Measurements from ENCODE around the gene TECPR2.

TECPR2 gene

GRCh38 chr14:102497998-102498677, 135.4 kb downstream of the TECPR2 start:
- peak; percentile 78 for DNase-seq

- DNase-seq: no peak
Measured at GRCh38 chr14:102498678-102499265, 136.0 kb downstream of the TECPR2 start.

DNA sequence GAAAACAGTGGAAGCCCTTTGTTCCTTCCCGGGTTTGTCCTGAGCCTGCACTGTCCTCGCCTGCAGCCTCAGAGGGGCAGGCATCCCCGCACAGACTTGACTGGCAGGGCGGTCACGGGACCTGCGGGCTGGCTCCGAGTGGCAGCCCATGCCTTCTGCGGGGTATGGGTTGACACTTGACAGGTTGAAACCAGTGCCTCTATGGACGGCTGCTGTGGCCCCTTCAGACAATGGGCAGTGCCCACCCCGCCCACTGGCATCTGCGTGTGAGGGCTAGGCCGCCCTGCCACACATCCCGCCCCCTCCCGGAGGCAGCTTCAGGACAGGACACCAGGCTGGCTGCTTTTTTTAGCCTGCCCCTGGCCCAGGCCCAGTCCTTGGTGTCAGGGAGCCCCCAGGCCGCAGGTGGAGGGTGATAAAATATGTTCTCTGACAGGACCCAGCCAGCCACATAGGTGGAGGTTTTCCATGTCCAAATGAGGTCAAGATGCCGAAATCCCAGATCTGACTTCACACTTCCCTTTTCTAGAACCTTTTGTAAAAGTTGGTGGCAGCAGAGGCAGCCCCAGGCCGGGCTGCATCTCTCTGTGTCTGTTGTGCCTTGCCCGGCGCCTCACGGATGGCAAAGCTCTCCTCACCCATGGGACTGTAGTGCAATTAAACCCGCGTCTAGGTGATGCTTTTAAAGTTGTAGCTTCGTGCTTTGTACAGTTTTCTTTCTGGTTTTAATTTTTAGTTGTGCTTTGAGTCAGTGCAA, 136.8 kb downstream of the TECPR2 start:
- DNase-seq: no peak

DNA sequence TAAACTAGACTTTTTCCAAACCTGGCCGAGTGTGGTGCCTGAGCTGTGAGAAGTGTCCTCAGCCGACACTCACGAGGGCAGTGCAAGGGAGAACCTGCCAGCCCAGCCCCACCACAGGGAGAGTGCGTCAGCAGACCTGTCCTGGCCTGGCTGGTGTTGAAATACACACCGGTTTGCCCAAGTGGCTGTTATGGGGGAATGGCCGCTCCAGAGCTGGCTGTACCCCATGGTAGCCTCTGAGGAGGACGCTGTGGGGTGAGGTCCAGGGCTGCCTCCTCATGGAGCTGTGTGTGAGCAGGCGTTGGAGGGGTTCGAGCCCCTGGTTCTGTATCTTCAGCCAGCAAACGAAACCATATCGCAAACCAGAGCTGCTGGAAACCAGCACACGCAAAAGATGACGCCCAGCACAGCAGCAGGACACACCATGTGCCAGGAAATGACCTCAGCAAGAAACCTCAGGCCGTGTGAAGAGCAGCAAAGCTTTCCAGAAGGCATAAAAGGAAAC, 137.5 kb downstream of the TECPR2 start:
- no peak for DNase-seq

GRCh38 chr14:102500713-102501112, 138.0 kb downstream of the TECPR2 start:
- no peak for DNase-seq

DNA sequence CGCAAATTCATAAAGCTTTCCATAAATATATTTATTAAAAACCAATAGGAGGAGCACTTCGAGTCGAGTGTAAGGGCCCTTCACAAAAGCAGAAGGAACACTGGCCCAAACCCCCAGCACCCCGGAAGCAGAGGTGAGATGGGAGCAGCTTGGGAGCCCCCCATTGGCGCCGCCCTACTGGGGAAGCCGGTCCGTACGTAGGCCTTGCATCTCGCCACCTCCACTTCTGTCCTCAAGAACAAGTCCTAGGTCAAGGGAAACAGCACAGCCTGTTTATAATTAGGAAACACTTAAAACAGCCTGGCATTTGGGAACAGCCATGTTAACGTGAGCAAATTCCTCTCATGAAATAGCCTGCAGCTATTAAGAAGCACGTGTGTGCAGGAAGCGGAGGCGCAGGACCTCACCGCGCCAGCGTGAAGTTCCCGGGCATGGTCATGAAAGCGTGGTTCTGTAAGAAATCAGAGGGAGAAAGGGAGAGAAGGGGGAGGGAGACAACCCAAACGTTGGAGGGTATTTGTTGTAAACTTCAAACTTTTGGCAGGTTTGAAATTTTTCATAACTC, 139.1 kb downstream of the TECPR2 start:
- no peak for DNase-seq

DNA sequence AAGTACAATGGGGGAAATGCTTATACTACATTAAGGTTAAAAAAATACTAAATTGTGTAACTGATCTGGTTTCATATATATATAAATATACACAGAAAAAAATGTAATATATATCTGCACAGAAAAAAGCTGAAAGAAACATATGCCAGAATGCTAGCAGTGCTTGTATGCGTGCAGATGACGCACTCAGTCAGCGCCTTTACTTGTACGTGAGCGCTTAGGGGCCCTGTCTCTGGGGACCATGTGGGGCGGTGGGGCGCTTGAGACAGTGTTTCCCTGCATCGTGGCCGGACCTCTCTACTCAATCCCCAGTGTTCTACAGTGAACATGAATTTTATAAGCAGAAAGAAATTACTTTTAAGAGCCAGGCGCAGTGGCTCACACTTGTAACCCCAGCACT, 139.8 kb downstream of the TECPR2 start:
- no peak for DNase-seq

GRCh38 chr14:102503641-102504327, 141.0 kb downstream of the TECPR2 start:
- no peak for DNase-seq

DNA sequence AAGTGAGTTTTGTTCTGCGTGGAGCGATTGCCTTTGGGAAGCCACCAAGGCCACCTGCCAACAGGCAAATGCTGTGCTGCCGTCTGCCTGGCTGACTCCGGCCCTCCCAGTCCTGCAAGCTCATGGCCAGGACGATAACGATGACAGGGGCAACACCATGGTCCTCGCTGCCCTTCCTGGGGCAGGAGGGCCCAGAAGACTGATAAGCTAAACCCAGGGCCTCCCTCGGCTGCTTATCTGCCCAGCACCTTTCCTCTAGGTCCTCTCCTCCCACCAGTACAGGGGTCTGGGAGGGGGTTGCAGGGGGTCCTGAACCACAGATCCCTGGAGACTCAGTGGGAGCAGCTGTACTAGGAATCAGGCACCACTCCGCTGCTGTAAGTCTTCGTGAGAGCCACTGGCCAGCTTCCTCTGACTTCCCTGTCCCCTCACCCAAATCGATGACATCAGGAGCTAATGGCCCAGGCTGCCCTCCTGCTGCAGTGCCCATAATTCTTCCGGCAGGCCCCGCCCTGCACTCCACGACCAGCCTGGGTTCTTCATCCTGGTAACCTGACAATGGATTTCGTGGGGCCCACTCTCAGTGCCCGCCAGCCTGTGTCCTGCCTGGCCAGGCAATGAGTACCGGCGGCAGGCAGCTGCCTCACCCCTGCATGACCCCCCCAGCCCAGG, 141.7 kb downstream of the TECPR2 start:
- DNase-seq: no peak

DNA sequence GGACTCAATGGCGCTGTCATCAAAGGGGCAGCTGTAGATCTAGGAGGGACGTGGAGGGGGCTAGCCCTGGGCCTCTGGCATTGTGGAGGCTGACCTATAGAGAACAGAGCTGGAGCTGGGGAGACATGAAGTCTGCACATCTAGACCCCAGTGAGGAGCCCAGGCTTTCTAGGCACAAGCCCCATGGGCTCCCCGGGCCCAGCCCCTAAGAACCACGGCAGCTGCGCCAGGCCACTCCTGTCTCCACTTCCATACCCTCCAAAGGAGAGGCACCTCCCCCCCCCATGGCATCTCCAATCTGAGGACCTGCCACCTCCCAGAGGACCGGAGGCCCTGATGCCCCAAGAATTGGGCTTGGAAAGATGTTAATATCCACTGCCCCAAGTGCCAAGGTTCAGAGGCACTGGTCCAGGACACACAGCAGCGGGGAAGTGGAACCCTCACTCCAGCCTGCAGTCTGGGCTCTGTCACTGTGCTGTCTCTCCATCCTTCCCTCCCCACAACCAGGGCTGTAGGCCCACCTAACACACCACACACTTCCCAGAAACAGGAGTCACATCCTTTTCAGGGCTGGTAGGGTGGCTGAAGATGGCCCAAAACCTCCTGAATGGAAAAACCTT, 142.4 kb downstream of the TECPR2 start:
- no peak for DNase-seq

DNA sequence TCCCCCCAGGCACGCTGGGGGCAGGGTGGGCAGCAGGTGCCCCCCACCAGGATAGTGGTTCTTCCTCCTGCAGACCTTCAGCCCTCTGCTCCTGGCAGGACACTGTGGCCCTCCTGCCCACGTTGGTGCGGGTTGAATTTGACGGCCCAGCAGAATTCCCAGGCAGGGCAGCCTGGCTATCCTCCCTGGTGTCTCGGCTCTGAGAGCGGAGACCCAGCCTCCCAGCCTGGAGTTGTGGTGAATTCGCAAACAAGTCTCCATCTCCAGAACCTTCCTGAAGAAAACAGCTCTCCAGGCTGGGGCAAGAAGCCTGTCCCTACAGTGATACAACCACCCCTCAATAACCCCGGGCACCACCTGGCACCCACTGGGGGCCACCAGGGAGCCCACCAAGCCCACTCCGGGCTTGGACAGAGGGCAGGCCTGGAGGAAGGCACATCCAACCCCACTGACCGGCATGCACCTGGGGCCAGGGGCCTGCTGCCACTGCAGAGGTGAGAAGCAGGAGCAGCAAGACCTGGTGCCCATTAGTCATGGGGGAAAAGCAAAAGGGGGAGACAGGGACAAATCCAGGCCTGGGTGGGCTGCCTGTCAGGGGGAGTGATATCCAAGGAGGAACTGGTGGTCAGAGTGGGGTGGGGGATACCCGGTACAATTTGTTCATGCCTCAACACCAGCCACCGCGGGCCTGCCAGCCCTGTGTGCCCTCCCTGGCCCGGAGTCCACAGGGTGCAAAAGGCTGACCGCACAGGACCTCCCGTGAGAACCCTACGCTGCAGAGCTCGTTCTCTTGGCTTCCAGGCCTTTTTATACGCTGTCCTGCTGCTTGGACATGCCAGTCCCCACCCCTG, 143.3 kb downstream of the TECPR2 start:
- DNase-seq: no peak

DNA sequence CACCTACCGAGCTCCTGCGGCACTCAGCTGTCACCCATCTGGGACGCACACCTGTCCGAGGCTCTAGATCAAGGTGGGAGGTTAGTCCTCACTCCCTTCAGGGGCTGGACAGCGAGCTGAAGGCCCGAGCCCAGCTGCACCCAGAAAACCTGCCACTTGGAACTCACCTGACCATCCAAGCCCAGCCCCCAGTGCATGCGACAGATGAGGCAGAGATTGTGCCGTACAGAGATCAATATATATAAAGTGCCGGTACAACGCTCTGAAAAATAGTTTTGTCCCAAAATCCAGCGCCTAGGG, 143.8 kb downstream of the TECPR2 start:
- no peak for DNase-seq

DNA sequence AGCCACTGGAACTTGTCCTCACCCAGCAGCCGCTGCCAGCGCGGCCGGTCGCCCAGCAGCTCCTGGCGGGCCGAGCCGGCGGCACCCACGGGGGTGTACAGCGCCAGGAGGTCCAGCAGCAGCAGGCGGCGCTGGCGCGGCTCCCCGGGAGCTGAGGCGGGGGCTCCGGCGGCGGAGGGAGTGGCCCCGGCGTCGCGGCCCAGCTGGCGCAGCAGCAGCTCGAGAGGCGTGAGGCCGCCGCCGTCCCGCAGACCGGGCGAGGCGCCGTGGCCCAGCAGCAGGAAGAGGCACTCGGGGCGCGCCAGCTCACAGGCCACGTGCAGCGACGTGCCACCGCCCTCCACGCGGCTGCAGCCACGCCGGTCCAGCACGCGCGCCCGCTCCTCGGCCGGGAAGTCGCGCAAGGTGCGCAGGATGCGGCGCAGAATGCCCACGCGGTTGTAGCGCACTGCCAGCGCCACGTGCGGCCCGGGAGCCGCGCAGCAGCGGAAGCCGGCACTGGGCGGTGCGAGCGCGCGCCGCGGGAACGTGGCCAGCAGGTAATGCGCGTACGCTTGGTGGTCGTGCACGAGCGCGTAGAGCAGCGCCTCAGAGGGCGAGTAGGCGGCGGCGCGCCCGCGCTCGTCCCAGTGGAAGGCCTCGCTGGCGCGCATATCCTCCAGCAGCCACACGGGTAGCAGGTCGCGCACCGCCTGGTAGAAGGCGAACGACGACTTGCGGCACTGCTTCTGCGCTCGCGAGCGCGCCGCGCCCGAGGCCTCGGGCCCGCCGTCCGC, 144.5 kb downstream of the TECPR2 start:
- no peak for DNase-seq

DNA sequence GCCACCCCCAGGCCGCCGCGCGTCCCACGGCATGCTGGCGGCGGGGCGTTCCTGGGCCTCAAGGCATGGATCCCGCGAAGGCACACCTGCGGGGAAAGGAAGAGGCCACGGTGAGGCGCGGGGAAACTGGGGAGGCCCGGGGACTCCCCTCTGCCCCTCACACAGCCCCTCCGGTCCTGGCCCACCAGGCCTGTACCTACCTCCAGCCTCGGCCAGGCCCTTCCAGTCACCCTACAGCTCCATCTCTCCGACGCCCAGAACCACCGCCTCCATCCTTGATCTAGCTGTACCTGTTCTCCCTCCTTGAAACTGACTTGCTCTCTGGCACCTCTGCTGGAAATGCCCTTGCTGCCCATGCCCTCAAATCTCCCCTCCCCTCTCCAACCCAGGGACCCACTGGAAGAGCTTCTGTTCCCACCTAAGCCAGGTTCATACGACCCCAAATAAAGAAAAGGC, 145.1 kb downstream of the TECPR2 start:
- no peak for DNase-seq

GRCh38 chr14:102508410-102508773, 145.7 kb downstream of the TECPR2 start:
- DNase-seq: no peak

DNA sequence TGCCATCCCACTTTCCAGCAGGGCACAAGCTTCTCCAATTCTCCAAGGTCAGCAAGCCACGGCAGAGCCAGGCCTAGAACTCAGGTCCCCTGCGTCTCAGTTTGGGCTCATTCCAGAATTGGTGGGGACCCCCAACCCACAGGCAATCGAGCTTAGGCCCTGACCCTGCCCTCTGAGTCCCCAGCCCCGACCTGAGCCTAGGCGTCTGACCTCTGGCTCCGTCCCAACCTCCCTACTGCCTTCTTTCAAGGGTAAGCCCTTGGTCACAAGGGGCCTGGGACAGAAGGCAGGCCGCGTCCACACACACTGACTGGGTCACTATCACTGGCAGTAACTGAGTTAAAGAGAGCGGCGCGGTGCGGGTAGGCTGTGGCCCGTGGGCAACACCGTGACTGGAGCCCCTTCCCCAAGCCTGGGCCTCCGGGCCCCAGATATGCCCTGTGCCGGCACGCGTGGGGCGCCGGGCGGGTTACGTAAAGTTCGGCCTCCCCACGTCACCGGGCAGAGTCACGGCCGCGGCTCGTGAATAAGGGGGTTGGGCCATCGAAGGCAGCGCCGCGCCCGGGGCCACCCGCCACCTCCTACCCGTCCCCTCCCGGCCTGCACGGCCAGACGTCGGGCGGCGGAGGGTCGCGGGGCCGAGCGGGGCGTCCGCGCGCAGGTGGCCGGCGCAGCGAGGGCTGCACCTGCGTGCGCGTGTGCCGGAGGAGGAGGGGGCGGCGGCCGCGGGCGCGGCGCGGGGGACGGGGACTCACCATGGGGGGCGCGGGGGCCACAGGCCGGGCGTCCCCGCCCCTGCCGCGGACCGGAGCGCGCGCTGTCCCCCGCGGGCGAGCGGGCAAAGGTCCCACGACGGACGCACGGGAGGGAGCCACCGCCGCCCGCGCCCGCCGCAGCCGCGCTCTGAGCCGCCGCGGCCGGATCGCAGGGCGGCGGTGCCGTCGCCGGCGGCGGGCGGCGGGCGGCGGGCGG, 146.3 kb downstream of the TECPR2 start:
- DNase-seq: no peak

DNA sequence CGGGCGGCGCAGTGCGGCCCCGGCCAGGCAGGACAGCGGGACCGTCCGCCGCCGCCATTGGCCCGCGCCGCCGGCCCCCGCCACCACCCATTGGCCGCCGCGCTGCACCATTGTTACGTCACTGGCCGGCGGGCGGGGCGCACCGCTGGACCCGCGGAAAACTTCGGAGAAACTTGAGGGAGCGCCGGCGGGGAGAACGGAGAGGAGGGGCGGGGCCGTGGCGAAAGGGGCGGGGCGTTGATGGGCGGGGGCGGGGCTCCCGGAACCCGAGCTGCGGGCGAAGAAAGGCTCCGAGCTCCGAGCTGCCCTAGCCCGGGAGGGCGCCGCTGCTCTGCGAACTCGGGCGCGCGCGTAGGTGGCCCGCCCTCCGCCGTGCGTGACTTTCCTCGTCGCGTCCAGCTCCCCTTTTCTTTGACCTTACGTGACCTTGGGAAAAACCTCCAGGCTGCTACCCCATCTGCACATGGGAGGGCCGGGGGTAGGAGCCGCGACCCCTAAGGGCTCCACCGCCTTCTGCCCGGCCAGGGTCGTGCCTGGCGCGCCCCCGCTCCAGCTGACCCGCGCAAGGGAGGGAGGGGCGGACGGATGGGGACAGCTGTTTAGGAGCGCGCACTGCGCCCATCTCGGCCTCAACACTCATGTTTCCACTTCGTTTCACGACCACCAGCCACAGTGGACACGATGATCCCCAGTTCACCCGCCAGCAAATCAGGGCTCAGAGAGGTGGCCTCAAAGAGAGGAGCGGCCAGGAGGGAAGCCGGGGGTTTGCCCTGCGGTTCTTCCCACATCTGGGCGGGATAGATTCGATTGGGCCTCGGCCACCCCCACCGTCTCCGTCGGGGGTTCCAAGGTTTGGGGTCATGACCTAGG, 147.2 kb downstream of the TECPR2 start, which contains the start of gene ANKRD9:
ANKRD9 (minus strand) TSS at position 31 of the 870 bp plus-strand sequence. CDS start 1,887 bp downstream, outside the sequence.
- peak; percentile 97 for DNase-seq

Measured in islet precursor cell (in vitro differentiated cells).